Esophagus muscularis mucosa (tissue), 4 donors: ENCODE data around the gene LRP5. TPM values are rescaled to one million over a fixed set of nuclear protein-coding genes. Genes with fewer than 3 reads are reported as not detected.

Experiments used
- DNase-seq: peaks from one replicate; pipeline ENCODE4 v3.0.0-alpha.2; 2017; ENCODE audit errors: extremely low spot score
- H3K27ac ChIP-seq, 4 donors: fragments of 200-600 bp; sonication (generic); replicated peaks in 1 of 4; 1 replicate in 3 of 4; 2 replicates in 1 of 4; pipeline ENCODE4 v1.5.1; 2016 to 2019; ENCODE audit warnings: mild to moderate bottlenecking in 1 of 4
- H3K27me3 ChIP-seq, 4 donors: fragments of 200-600 bp; sonication (generic); one replicate each; pipeline versions ENCODE4 v1.5.1 to v1.6.0; 2016 to 2019
- H3K36me3 ChIP-seq, 4 donors: fragments of 200-600 bp; sonication (generic); one replicate each; pipeline ENCODE4 v1.5.1; 2016 to 2019
- H3K4me1 ChIP-seq, 4 donors: fragments of 200-600 bp; sonication (generic); one replicate each; pipeline ENCODE4 v1.5.1; 2016 to 2019
- H3K4me3 ChIP-seq, 4 donors: fragments of 200-600 bp; sonication (generic); 1 replicate in 2 of 4; 2 replicates in 2 of 4; pipeline ENCODE4 v1.5.1; 2016 to 2019; ENCODE audit warnings: mild to moderate bottlenecking in 4 of 4, moderate library complexity in 1 of 4
- H3K9me3 ChIP-seq, 4 donors: fragments of 200-600 bp; sonication (generic); 1 replicate in 3 of 4; 2 replicates in 1 of 4; pipeline ENCODE4 v1.5.1; 2016 to 2019
- CTCF ChIP-seq, 3 experiments: fragments of 200-600 bp in 2 of 3; fragments of 450-650 bp in 1 of 3; sonication (generic) in 2 of 3; IDR thresholded peaks; one replicate each; pipeline ENCODE4 v1.5.1; 2017 to 2019; ENCODE audit warnings: antibody characterized with exemption in 3 of 3, mild to moderate bottlenecking in 2 of 3, moderate library complexity in 1 of 3
- EP300 ChIP-seq: sonication (generic); formaldehyde crosslinking; IDR thresholded peaks from one replicate; pipeline ENCODE4 v1.6.1; 2017; ENCODE audit warnings: antibody characterized with exemption
- POLR2A ChIP-seq: fragments of 450-650 bp; IDR thresholded peaks from one replicate; pipeline ENCODE4 v1.6.1; 2017; ENCODE audit warnings: antibody characterized with exemption, moderate library complexity, mild to moderate bottlenecking, low read depth
- POLR2AphosphoS5 ChIP-seq, 2 donors: sonication (generic); formaldehyde crosslinking; IDR thresholded peaks; one replicate each; pipeline ENCODE4 v1.6.1; 2017; ENCODE audit warnings: antibody characterized with exemption in 2 of 2
- WGBS: methylation state at CpG from one replicate; pipeline ENCODE4 v1.1.5; 2018; 5-methylcytosine and 5-hydroxymethylcytosine counted together
- intact Hi-C: fragments of 100-400 bp; cut with DNase I; formaldehyde crosslinking; loops from one replicate; pipeline ENCODE4 v1.15.1; 2023
- total RNA-seq, 4 donors: library from RNA; depleted of rRNA; stranded (reverse); fragments of >200 nt; gene quantifications; one replicate each; pipeline versions ENCODE4 v1.1.0 to v1.2.1, GENCODE V29; 2016

Gene LRP5
- total RNA-seq, 4 donors from 2014 or later: 34.0 to 78.4 (median 56.2) TPM

- Histone ChIP-seq H3K27ac (peak overlapping the region; percentile 74 to 86 (median 76)), H3K4me1 (peaks cover 71 to 94% (median 84%) of the 10 kb centered on the region in 4 donors), H3K4me3 (no peak overlapping the region), H3K27me3 (no peaks in the 10 kb centered on the region), H3K9me3 (no peaks in the 10 kb centered on the region), H3K36me3 (no peaks in the 10 kb centered on the region)
- TF ChIP-seq POLR2AphosphoS5 (IDR thresholded peaks at IDR 0.05) (no peak), POLR2A (no peak), EP300 (no peak), CTCF (IDR thresholded peaks at IDR 0.05) (no peak)
- WGBS: 91% methylated on average over 4 of the region's 4 CpGs
- intact Hi-C loops: no loop called here
- DNase-seq: no peak
Measured at GRCh38 chr11:68334923-68335322, 22.5 kb downstream of the LRP5 start.

- H3K4me1 ChIP-seq: peaks cover 70 to 94% (median 84%) of the 10 kb centered on the region in 4 donors
- no peak for DNase-seq
- H3K27ac ChIP-seq: peak overlapping the region; percentile 74 to 86 (median 76)
- no peak overlapping the region for H3K4me3 ChIP-seq
- 37% methylated on average over 8 of the region's 8 CpGs for WGBS
- TF ChIP-seq EP300 (no peak), POLR2AphosphoS5 (IDR thresholded peaks at IDR 0.05) (peak; percentile 51 to 52)
- intact Hi-C loops: no loop called here
- H3K36me3 ChIP-seq: no peaks in the 10 kb centered on the region
- no peaks in the 10 kb centered on the region for H3K9me3 ChIP-seq
- H3K27me3 ChIP-seq: no peaks in the 10 kb centered on the region
Measured at GRCh38 chr11:68335683-68336082, 23.3 kb downstream of the LRP5 start.

- H3K36me3 ChIP-seq: no peaks in the 10 kb centered on the region
- no peaks in the 10 kb centered on the region for H3K27me3 ChIP-seq
- intact Hi-C loops: no loop called here
- peaks cover 70 to 94% (median 84%) of the 10 kb centered on the region in 4 donors for H3K4me1 ChIP-seq
- TF ChIP-seq CTCF (IDR thresholded peaks at IDR 0.05) (no peak), EP300 (no peak)
- no peak for DNase-seq
- H3K9me3 ChIP-seq: no peaks in the 10 kb centered on the region
- WGBS: 77% methylated on average over 9 of the region's 9 CpGs
- peak overlapping the region; percentile 74 to 86 (median 78) for H3K27ac ChIP-seq
- H3K4me3 ChIP-seq: no peak overlapping the region
Measured at GRCh38 chr11:68336716-68337115, 24.3 kb downstream of the LRP5 start.

- intact Hi-C loops: no loop called here
- TF ChIP-seq EP300: no peak
- no peak for TF ChIP-seq POLR2A
- TF ChIP-seq CTCF (IDR thresholded peaks at IDR 0.05): no peak
- no peak for TF ChIP-seq POLR2AphosphoS5 (IDR thresholded peaks at IDR 0.05)
- peaks cover 68 to 94% (median 84%) of the 10 kb centered on the region in 4 donors for H3K4me1 ChIP-seq
- no peak for DNase-seq
- WGBS: 66% methylated on average over 4 of the region's 4 CpGs
- no peaks in the 10 kb centered on the region for H3K9me3 ChIP-seq
- H3K4me3 ChIP-seq: no peak overlapping the region
- H3K27me3 ChIP-seq: no peaks in the 10 kb centered on the region
- no peaks in the 10 kb centered on the region for H3K36me3 ChIP-seq
- H3K27ac ChIP-seq: peak overlapping the region; percentile 74 to 86 (median 78)
Measured at GRCh38 chr11:68337399-68337835, 25.0 kb downstream of the LRP5 start.

GRCh38 chr11:68338051-68338780 lies 25.8 kb downstream of the LRP5 start:
- Histone ChIP-seq H3K4me1 (peaks cover 67 to 94% (median 85%) of the 10 kb centered on the region in 4 donors), H3K36me3 (no peaks in the 10 kb centered on the region), H3K27me3 (no peaks in the 10 kb centered on the region), H3K9me3 (no peaks in the 10 kb centered on the region), H3K4me3 (no peak overlapping the region), H3K27ac (peak overlapping the region; percentile 74 to 86 (median 78))
- DNase-seq: no peak
- intact Hi-C loops: no loop called here
- TF ChIP-seq EP300 (no peak), POLR2AphosphoS5 (IDR thresholded peaks at IDR 0.05) (no peak)
- WGBS: 43% methylated on average over 11 of the region's 11 CpGs
